HG03175 (cell line): ENCODE data around the gene STK33.

Source experiments
- ATAC-seq: cut with Tn5 transposase; IDR thresholded peaks from one replicate; pipeline ENCODE4 v1.9.1; 2021; ENCODE audit warnings: mild to moderate bottlenecking, moderate library complexity; ENCODE audit not compliant: unreplicated experiment

STK33 gene

DNA sequence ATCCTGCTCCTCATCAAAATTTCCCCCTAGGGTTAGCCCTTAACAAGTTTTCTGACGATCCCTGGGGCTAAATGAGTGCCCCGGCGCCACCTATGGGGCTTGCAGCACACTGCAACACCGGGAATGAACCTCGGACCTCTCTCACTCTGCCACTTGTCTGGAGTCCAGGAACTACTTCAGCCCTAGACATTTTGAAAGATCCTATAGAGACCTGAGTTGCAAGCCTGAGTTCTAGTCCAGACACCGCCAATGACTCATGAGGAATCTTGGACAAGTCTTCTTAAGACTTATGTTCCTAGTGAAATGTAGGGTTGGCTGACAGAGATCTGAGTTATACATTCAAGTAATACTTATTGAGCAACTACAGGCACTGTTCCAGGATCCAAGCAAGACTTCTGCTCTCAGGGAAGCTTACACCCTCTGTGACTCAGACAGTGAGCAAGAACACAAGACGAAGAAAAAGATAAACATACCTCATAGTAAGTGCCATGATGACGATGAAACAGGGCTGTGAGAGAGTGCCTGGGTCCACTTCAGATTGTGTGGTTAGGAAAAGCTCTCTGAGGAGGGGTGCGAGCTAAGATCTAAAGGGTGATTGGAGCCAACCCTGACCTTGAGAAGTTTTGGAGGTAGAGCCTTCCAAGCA lies 10.2 kb upstream of the STK33 start:
- ATAC-seq: peak; percentile 78

DNA sequence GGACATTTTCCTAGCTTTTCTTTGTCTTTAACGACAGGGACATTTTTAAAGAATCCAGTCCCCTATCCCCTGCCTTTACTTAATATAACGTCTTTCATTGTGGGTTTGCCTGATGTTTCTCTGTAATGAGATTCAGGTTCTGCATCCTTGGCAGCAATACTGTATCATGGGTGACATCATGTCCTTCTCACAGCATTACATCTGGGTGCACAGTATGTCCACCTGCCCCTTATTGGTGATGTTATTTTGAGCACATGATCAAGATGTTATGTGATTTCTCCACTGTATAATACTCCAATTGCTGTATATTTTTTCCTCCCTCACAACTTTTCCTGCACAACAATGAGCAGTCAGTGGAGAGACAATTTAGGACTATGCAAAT lies 9.7 kb upstream of the STK33 start:
- ATAC-seq: no peak

DNA sequence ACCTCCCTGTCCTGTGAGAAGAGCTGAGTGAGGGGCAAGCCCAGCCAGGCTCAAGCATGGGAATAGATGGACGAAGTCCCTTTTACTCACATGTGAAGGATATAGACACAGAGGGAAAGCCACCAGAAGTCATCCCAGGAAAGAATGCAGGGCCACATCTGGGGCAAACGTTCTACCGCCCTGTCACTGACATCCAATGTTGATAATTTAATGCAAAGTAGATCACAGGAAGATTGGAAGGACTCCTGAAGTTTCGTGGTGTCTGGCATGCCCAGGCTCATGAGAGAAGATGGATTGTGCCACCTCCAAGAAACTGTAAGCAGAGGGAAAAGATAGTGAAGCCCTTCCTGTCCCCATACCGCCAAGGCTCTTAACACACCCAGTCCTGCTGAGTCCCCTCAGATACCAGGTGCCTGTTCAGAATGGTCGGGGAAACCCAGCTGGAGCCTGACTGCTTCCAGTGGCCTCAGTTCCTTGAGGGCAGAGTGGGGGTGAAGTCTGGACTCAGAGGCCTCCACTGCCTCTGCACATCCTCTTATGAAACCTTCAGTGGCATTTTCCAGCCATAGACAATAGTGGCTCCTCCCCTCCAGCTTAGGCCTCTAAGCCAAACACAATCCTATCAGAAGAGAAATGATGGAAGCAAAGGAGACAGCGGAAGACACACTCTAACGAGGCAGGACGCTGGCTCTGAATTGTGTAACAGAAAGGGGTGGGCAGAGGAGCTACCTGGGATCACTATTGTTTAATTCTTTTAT lies 7.5 kb upstream of the STK33 start:
- no peak for ATAC-seq

DNA sequence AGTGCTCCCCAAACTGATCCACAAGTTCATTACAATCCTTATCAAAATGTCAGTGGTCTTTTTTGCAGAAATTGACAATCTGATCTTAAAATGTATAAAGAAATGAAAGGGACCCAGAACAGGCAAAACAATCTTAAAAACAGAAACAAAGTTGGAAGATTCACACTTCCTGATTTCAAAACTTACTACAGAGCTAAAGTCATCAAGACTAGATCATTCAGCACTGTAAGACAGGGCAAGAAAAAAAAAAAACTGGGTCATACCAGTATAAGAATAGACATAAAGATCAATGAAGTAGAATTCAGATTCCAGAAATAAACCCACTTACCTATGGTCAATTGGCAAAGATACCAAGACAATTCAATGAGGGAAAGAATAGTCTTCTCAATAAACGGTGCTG lies 4.5 kb upstream of the STK33 start:
- ATAC-seq: no peak

DNA sequence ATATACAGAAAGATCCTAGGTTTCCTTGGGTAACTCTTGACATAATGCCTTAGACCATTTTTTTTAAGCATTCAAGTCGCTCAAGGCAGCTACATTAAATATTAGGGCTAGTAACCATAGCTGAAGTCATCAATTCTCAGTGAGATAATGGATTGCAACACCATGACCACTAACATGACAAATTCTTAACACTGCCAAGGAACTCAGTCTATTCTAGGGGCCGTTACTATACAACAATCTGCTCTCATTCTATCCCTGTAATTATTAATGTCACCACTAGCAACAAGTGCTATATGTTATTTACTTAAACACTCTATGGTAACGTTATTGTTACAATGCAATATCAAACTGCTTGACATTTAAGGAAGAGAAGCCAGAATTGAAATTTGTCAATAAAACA lies 3.2 kb upstream of the STK33 start:
- no peak for ATAC-seq

DNA sequence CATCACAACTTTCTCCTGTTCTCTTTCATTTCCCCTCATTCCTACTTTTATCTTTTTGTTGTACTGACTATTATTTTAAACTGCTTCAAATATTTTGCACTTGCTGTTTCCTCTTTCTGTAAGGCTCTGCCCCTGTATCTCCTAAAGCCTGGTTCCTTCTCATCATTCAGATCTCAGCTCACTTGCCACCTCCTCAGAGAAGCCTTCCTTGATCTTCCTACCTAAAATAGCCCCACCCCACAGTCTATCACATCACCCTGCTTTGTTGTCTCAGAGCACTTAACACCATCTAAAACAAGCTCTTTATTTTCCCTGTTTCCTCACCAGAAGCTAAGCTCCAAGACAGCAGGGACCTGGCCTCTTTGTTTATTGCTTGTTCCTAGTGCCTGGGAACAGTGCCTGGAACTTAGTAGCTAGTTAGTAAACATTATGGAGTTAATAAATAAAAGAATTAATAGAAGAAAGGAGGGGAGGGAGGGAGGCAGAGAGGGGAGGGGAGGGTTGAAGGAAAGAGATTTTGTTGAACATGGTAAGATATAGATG lies 2.5 kb upstream of the STK33 start:
- no peak for ATAC-seq

DNA sequence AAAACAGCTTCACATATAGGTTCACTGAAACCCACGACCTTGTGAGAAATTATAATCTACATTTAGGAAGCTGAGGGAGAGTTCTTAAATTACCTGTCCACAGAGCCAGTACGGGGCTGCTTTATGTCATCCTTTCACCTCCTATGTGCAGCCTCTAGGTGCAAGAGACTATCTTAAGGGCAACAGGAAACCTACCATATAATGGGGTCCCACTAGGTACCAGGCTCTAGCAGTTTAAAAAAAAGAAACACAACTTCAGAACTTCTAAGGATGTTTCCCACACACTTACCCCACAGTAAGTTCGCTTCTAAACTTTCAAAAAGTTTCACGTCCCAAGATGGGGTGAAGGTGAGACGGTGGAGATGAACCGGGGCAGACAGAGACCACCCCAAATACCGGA lies 573 bp downstream of the STK33 start:
- ATAC-seq: peak; percentile 33

DNA sequence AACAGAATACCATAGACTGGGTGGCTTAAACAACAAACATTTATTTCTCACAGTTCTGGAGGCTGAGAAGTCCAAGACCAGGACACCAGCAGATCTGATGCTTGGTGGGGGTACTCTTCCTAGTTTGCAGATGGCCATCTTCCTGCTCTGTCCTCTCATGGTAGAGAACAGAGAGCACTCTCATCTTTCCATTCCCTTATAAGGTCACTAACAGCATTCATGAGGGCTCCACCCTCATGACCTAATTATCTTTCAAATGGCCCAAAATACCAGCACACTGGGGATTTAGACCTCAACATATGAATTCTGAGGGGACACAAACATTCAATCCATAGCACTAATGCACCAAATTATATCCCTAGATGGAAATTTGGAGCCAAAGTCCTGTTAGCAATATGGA lies 6.1 kb downstream of the STK33 start:
- no peak for ATAC-seq

DNA sequence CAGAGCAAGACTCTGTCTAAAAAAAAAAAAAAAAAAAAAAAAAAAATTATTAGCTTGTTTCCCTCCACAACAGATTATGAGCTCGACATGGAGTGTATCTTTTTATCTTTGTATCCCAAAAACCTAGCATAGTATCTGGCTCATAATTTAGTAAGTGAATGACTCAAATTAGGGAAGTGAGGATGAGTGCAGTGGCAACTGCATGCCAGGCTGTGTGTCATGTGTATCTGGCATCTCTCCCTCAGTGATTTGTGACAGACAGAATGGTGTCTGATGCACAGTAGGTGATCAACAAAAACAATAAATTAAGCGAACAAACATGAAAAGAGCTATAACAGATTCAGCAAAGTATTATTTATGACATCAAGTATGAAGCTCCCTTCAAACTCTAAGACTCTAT lies 7.2 kb downstream of the STK33 start:
- no peak for ATAC-seq

DNA sequence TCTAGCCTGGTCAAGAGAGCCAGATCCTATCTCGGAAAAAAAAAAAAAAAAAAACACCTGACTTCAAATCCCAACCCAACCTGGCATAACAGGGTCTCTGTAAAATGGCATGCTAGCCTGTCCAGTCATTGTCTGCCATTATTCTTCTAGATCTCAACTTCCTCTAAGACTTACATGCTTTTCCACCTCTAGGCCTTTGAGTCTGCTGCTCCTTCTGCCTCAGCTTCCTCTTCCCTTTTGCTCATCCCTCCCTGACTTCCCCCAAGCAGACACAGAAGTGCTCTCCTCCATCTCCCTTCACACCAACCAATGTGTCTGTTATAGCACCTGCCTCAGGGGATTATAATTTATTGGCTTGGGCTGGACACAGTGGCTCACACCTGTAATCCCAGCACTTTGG lies 7.8 kb downstream of the STK33 start:
- ATAC-seq: no peak

DNA sequence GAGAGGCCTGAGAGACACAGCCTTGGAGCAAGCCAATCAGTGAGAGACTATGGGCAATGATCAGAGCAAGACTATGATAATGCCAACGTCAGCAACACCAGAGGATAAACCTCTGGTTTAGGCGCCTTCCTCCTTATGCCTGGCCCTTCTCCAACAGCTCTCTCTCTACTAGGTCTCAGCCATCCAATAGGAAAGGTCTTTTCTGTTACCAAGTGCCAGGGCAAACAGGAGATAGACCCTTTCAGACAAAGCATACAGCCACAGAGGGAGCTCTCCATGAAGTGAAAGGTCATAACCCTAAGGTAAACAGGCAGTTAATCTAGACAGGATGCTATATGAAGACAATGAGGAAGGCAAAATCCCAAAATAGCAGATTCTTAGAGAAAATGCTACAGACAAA lies 9.5 kb downstream of the STK33 start:
- ATAC-seq: no peak

DNA sequence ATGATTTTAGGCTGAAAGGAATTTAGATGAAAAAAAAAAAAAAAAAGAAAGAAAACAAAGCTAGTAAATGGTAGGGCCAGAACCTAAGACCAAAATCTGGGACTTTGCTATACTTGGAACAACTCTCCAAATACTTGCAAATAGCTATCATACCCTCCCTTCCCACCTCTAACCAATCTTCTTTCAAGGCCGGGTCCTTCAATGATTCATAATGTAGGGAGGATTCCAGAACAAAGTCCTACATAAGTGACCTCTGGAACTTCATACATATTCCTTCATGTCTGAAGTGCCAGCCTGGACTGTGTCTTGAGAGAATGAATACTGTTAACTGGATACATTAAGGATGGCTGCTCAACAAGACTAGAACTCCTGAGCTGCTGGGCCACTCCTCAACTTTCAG lies 9.9 kb downstream of the STK33 start:
- no peak for ATAC-seq

DNA sequence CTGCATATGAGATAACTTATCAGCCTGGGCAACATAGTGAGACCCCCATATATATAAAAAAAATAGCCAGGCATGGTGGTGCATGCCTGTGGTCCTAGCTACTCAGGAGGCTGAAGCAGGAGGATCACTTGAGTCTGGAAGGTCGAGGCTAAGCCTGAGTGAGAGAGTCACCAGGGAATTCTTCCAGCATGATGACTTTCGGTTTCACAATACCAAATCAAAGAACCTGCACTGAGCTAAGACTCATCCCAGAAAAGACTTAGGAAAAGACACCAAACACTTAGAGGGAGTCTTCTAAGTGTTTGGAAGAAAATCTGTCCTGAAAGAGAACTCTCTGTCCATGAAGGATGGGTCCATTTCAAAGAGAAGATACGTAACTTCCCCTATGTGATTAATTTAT lies 12.7 kb downstream of the STK33 start:
- ATAC-seq: no peak

DNA sequence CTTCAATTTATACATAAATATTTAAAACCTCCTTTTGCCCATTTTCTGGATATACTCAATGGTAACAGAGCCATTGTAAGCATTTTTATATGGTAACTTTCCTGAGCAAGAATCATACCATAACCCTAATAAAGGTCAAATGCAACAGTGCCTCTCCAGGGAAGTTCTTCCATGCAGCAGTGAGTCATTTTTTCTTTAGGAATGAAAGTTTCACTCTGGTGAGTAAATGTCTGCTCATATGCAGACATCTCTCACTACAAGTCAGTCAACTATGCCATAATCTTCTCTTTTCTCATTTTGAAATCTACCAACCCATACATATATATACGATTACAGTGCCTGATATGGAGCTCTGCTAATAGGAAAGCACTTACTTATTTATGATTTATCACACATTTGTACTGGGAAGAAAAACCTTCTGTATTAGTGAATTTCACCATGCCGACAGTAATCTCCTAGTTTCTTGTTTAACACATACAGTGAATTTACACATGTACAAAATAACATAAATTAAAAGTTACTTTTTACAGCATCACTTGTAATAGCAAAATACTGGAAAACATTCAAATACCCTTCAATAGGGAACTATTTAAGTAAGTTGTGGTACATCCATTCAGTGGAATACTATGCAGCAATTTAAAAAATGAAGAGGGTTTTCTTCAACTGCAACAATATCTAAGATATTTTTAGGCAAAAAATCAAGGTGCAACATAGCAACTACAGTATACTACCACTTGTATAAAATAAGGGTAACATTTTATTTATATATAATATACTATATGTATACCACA lies 16.0 kb downstream of the STK33 start:
- no peak for ATAC-seq

DNA sequence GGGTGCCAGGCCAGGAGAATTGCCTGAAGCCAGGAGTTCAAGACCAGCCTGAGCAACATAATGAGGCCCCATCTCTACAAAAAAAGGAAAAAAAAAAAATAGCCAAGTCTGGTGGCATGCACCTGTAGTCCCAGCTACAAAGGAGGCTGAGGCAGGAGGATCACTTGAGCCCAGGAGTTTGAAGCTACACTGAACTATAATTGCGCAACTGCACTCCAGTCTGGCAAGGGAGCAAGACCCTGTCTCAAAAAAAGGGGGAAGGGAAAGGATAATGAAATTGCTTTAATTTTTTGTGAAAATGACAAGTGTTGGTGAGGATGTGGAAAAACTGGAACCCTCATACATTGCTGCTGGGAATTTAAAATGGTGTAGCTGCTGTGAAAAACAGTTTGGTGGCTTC lies 19.2 kb downstream of the STK33 start:
- no peak for ATAC-seq

DNA sequence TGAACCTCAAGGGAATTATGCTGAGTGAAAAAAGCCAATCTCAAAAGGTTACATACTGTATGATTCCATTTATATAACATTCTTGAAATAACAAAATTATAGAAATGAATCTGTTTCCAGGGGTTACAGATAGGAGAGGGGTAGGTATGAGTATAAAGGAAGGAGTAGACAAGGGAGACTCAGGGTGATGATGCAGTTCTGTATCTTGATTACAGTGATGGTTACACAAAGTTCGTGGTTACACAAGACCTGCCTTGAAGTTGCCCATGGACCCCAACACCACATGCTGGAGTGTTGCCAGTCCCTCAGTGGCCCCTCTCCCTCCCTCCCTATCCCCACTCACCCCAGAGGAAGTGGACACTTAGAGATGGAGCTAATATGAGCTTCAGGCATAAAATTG lies 20.3 kb downstream of the STK33 start:
- ATAC-seq: no peak

DNA sequence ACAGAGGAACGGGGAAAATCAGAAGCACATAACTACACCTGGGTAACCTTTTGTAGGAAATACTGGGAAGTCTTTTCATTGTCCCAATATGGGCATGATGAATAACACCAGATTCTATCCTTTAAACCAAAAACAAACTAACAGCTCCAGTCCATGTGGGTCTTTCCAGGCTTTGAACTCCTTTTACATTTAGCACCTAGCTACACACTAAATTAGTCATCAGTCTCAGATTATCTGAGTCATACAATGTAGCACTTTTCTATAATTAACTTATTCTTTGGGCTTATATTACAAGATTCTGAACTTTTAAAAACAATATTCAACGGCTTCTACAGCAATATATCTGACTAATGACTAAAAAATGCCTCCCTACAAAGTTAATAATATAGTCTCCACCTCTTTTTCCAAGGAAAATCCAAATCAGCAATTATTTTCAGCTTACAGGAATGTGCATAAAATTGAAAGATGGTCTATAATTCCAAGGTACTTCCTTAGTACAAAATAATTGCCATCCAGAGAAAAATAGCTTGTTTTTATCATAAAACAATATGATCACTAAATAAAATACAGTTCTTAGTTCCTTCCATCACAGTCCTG lies 26.3 kb downstream of the STK33 start:
- peak; percentile 65 for ATAC-seq

DNA sequence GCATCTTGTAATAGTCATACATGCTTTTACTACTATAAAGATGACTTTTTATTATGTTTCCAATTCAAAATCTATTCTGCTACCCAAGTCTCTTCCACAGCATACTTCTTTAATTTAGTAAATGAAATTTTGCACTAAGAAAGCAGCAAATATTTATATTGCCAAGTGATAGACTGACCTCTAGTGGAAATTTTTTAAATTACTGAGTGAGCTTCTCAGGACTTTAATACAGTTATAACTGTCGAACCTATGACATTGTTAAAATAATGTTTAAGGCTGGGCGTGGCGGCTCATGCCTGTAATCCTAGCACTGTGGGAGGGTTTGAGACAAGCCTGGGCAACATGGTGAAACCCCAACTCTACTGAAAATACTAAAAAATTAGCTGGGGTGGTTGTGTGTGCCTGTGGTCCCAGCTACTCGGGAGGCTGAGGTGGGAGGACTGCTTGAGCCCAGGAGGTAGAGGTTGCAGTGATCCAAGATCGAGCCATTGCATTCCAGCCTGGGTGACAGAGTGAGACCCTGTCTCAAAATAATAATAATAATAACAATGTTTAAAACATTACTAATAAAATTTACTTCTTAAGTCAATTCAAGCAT lies 27.3 kb downstream of the STK33 start:
- ATAC-seq: no peak

DNA sequence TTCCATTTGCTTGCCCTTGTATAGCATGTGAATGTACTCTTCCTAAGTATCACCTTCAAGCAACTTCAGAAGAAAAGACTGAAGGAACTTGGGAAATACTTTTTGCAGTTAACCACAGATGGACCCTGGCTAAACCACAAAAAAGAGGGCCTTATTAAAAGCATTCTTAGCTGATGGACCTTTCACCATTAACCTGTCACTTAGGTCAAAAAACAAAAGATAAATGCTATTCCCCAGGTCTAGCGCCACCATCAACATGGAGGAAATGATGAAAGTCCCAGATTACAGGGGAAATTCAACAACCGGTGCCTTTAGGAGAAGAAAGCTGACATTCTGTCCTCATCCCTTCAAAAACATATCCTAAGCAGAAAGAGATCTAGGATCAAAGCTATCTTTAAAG lies 29.5 kb downstream of the STK33 start:
- ATAC-seq: no peak

DNA sequence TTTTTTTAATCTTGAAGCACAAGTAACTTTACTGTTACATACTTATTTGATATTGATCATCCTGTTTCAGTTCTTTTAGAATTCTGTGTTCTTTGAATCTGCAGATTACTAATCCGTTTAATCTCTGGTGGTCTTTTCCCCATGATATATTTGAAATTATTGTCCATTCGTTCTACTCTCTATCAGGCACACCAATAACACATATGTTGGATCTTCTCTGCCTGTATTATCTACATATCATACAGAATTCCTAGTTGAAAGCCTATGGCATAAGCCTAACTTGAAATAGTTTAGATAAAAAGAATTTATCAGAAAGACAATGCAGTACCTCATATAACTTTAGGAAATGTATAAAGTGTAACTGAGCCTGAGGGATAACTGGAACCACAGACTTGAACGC lies 32.6 kb downstream of the STK33 start:
- no peak for ATAC-seq

DNA sequence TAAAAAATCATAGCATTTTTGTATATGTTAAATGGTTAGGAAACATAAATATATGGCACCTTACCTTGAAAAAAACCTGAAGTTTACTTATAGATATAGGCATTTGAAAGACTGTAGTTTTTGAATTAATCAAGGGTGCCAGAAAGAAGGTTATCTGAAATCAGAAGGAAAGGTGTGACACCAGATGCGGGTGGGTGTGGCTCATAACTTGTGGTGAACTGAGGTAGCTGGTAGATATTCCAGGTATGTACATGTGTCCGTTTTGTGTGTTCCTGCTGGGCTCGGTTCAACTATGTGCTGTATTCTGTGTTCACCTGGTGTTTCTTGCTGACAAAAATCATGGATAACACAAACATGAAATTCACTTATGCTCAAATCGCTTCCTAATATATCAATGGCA lies 35.6 kb downstream of the STK33 start:
- no peak for ATAC-seq
